Measurements from ENCODE around the gene FSHR.

- TF ChIP-seq, protein P1, sequence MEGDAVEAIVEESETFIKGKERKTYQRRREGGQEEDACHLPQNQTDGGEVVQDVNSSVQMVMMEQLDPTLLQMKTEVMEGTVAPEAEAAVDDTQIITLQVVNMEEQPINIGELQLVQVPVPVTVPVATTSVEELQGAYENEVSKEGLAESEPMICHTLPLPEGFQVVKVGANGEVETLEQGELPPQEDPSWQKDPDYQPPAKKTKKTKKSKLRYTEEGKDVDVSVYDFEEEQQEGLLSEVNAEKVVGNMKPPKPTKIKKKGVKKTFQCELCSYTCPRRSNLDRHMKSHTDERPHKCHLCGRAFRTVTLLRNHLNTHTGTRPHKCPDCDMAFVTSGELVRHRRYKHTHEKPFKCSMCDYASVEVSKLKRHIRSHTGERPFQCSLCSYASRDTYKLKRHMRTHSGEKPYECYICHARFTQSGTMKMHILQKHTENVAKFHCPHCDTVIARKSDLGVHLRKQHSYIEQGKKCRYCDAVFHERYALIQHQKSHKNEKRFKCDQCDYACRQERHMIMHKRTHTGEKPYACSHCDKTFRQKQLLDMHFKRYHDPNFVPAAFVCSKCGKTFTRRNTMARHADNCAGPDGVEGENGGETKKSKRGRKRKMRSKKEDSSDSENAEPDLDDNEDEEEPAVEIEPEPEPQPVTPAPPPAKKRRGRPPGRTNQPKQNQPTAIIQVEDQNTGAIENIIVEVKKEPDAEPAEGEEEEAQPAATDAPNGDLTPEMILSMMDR (IDR thresholded peaks at IDR 0.05): no peak
- no peak for TF ChIP-seq POLR2A (IDR thresholded peaks at IDR 0.05)
Observed at GRCh38 chr2:48991415-48992131, 162.7 kb downstream of the FSHR start.

Measured in prostate gland (tissue), 2 donors.